ENCODE results near the gene HEBP2.

- TF ChIP-seq, protein P1, sequence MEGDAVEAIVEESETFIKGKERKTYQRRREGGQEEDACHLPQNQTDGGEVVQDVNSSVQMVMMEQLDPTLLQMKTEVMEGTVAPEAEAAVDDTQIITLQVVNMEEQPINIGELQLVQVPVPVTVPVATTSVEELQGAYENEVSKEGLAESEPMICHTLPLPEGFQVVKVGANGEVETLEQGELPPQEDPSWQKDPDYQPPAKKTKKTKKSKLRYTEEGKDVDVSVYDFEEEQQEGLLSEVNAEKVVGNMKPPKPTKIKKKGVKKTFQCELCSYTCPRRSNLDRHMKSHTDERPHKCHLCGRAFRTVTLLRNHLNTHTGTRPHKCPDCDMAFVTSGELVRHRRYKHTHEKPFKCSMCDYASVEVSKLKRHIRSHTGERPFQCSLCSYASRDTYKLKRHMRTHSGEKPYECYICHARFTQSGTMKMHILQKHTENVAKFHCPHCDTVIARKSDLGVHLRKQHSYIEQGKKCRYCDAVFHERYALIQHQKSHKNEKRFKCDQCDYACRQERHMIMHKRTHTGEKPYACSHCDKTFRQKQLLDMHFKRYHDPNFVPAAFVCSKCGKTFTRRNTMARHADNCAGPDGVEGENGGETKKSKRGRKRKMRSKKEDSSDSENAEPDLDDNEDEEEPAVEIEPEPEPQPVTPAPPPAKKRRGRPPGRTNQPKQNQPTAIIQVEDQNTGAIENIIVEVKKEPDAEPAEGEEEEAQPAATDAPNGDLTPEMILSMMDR (IDR thresholded peaks at IDR 0.05 in 8 of 11, conservative IDR thresholded peaks at IDR 0.05 in 3 of 11), result no peak
- no peak for TF ChIP-seq POLR2AphosphoS5 (IDR thresholded peaks at IDR 0.05)
These were observed 7.2 kb downstream of the HEBP2 start for GRCh38 chr6:138410972-138411880.
